Measurements from ENCODE around the gene TUBA3E.
A peak's percentile ranks its signal among the peaks of the same experiment; 100 is the strongest.
"Not testable (repeated sequence)": the region's sequence is repeated elsewhere in the genome, so short reads cannot be mapped to it uniquely, and the experiment has no call there.

TUBA3E gene

DNA sequence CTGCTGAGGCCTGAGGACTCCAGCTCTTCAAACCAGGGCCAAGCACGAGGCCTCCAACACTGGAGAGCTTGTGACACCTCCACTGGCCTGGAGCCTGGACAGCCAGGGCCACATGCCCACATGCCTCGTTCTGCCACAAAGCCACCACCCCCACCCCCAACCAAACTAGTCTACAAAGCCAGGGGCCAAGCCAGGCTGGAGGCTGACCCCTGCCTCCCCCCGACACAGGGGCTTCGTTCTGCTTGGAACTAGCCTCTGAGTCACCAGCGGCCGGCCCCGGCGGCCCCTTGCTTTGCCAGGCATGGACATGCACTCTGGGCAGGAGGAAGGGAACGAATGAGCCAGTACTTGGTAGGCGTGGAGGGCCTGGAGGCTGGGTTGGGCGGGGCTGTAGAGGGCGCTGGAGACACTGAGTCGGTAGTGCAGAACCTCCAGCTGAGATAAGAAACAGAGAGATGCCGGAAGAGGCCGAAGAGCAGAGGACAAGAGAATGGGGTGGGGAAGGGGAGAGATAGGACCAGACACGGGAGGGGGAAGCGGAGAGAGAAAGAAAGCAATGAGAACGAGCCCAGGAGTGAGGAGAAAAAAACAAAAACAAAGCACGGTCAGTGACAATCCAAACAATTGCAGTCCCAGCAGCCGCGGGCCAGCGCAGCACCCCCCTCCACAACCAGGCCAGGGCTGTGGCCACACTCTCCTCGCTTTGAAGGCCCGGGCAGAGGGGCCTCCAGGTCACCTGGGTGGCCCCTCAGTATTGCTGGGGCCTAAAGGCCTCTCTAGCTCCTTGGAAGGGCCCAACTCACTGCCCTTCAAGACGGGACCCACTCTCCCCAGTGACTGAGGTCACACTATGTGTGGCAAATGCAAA is 37.2 kb downstream of the TUBA3E start:
- DNase-seq = not testable (repeated sequence)

DNA sequence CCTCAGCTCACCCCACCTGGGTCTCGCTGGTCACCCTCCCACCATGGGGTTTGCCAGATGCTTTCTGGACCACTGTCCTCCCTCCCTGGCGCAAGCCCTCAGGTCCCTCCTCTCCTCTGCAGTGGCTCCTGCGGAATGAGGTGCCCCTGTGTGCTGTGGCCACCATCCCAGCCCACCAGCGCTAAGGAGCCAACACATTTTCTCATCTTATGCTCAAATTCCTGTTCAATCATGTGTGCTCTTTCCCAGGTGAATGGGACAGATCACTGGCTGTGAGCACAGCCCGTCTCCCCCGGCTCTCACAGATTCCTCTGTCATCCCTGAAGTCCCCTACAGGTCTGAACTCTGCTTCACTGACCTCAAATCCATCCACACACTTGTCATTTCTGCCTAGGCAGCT is 38.1 kb downstream of the TUBA3E start:
- DNase-seq = no peak

DNA sequence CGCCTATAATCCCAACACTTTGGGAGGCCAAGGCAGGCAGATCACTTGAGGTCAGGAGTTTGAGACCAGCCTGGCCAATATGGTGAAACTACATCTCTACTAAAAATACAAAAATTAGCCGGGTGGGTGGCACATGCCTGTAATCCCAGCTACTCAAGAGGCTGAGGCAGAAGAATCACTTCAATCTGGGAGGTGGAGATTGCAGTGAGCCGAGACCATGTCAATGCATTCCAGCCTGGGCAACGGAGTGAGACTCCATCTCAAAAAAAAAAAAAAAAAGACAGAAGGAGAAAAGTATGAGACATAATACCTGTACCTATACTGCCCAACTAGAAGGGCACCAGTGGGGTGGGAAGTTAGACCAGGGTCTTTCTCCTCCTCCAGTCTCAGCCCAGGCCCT is 38.9 kb downstream of the TUBA3E start:
- DNase-seq = not testable (repeated sequence)

DNA sequence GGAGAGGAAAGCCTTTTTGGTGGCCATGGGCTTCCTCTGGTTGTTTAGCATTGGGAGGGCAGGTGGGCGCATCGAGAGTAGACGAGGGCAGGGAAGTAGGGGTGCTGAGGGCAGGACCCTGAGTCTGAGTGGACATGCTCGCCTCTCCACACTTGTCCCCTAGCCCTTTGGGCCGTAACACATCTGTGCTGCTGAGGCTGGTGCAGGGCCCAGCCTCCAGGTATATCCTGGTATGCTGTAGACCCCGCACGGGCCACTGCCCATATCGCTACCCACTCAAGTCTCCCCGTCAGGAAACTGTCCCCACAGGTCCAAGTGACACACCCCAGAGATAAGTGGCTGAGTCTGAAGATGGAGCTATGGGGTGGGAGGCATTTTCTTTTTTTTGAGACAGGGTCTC is 39.6 kb downstream of the TUBA3E start:
- DNase-seq = no peak

DNA sequence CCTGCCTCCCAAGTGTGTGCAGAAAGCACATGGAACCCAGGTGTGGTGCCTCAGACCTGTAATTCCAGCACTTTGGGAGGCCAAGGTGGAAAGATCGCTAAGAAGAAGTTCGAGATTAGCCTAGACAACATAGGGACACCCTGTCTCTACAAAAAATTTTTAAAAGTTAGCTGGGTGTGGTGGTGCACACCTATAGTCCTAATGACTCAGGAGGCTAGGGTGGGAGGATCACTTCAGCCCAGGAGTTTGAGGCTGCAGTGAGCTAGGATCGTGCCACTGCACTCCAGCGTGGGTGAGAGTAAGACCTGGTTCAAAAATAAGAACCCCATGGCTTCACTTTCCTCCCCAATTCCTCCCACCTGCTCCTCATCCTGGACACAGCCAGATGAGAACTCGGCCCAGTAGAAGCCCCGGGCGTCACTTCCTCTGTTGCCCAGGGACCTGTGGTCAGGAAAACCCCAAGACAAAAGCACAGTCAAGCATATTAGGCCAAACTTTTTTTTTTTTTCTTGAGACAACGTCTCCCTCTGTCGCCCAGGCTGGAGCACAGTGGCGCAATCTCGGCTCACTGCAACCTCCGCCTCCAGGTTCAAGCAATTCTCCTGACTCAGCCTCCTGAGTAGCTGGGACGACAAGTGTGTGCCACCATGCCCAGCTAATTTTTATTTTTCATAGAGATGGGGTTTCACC is 40.3 kb downstream of the TUBA3E start:
- DNase-seq = not testable (repeated sequence)

DNA sequence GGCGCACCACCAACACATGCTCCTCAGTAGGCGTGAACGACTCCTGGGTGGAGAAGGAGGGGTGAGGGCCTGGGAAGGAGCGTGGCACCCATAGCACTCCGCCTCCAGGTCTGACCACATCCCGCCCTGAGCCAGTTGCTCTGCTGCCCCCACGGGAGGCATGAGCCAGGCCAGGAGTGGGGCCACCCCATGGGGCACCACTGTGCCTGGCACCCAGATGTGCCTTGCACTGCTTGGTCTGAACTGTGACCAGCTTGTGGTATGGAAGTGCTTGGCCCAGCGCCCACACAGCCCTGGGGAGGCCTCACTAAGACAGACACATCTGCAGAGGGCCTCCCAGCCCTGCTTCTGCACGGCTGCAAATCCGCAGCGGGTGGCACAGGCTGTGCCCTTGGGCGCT is 40.9 kb downstream of the TUBA3E start:
- DNase-seq = not testable (repeated sequence)

DNA sequence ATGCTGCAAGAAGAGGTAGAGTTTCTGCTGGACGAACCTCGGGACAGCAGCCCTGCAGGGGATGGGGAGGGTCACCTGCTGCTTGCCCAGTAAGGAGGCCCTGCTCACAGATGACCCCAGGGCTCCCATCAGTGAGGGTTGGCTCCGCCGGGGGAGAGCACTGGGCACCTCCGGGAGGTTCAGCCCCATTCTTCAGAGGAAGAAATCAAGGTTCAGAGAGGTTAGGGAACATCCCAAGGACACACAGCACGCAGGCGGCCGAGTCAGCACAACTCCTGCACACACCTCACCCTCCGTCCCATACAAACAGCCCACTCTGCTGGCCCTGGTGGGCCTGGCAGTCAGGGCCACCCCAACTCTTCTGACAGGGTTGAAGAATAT is 41.6 kb downstream of the TUBA3E start:
- DNase-seq = no peak

DNA sequence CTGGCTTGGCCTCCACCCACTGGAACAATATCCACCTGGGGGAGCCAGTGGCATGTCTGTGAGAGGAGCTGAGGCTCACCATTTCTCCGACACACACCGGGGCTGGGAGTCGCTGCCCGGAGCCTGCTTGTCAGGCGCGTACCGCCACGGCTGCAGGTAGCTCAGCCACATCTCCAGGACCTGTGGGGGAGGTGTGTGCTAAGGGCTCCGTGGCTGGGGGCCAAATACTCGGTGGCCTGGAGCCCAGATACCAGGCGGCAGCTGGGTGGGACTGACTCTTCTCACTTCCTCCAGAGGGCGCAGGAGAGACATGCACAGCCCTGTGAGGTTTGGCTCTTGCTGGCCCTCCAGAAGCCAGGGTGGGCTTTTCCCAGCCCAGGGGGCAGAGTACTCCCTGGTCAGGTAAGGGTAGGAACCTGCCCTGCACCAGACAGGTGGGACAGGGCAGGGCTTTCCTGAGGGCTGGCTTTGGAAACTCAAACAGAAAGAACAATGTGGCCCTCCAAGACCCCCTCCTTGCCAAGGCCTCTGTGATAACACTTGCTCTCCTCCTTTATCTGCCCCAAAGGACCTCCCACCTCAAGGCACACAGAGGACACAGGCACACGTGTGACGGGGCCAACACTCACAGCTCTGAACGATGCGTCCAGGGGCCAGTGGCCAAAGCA is 42.1 kb downstream of the TUBA3E start:
- peak; percentile 80 for DNase-seq

DNA sequence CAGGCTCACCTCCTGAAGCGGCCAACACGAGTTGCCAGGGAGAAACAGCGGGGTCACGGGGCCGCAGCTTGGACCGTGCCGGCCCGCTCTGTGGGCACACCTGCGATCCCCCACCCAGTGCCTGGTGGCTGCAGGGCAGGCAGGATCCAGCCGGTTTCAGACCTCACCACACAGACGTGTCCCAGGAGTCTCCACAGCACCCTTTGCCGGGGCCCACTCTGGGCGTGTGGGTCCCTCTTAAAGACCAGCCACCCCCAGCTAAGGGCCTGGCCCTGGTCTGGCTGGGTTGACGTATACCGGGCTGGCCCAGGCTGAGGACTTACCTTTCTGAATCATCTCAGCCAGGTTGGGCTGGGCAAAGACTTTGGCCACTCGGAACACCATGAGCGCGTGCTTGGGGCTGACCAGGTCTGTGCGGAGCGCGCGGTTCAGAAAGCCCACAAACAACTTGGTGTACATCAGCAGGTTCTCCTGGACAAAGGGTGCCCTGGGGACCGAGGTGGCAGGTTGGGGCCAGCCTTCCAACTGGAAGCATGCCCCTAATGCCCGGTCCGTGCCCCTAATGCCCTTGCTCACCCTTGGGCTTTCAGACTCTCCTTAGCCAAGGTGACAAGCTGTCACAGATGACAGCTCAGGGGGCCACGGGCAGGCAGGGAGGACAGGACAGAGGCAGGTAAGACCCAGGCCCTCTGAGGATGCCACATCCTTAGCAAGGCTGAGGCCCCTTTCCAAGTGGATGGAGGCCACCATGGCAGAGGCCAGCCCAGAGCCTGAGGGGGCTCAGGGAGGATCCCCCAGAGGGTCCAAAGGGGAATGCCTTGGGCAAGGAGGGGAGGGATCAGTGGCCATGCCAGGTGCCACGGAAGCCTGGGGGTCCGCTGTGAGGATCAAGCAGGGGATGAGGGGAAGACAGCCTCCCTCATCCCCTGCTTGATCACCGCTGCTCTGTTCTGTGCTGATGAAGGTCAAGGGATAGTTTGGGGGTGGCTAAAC is 43.2 kb downstream of the TUBA3E start:
- no peak for DNase-seq

DNA sequence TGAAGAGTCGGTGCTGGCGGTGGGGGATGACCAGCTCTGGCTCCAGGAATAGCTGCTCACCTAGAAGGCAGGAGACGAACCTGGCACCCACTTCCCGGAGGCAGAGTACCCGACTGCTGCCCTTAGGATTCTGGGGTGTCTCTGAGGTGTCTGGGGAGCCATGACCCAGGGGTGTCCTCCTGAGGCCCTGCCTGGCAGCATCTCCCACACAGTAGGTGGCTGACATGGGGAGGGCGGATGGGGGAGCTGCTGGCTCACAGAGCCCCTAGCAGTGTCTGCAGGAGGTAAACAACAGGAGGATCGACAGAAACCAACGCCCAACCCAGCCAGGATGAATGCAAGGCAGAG is 43.8 kb downstream of the TUBA3E start:
- not testable (repeated sequence) for DNase-seq

DNA sequence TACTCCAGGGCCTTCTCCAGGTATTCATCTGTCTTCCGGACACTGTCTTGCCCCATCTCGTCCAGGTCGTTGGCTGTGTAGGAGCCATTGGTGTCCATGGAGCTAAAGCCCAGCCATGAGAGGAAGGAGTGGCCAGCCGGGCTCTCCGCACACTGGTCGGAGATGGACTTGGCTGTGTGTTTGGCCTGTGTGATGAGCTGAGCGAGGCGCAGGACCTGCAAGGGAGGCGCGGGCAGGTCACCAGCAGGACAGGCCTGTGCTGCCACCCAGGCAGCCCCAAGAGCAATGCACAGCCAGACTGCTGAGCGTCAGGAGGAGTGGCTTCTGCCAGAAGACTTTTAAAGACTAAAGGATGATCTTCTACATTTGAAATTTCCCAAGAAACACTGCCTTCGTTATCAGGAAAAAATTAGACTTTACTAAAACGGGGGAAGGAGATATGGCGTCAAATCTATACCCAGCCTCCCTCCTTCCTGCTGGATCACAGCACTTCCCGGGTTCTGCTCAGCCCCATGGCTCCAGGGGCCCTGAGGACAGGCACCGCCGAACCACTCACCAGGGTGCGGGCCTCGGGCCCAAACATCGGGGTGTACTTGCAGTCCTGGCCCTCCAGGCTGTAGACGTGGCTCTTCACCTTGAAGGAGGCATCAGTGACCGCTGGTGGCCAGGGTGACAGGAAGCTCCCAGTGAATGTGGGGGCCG is 44.4 kb downstream of the TUBA3E start:
- not testable (repeated sequence) for DNase-seq

DNA sequence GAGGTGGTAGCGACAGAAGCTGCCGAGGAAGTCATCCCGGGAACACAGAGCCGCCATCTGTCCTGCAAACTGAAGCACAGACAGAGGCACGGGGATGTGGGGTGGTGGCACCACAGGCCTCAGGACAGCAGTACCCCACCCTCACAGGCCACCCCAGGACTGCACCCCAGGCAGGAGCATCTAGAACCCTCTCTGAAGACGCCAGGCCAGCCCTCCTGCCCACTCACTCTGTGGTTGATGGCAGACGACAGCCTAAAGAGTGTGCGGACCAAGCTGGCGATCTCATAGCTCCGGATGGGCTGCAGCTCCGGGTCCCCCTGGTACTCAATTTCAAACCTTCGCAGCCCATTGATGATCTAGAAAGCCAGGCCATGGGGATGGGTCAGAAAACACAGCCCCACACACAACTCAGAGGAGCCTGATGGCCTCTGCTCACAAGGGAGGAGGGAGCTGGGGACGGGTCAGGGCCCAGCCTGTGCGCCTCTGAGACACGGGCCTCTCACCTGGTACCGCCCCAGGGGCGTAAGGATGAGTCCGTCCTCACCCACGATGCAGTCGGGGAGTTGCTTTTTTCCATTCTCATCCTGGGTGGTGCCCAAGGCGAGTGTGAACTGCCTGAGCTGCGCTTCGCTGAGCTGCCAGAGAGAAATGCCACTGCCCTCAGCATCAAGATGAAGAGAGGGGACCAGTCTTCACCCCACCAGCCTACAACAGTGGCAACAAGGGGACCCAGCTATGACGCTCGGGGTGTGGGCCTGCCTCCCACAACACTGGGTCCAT is 45.2 kb downstream of the TUBA3E start:
- DNase-seq = no peak

DNA sequence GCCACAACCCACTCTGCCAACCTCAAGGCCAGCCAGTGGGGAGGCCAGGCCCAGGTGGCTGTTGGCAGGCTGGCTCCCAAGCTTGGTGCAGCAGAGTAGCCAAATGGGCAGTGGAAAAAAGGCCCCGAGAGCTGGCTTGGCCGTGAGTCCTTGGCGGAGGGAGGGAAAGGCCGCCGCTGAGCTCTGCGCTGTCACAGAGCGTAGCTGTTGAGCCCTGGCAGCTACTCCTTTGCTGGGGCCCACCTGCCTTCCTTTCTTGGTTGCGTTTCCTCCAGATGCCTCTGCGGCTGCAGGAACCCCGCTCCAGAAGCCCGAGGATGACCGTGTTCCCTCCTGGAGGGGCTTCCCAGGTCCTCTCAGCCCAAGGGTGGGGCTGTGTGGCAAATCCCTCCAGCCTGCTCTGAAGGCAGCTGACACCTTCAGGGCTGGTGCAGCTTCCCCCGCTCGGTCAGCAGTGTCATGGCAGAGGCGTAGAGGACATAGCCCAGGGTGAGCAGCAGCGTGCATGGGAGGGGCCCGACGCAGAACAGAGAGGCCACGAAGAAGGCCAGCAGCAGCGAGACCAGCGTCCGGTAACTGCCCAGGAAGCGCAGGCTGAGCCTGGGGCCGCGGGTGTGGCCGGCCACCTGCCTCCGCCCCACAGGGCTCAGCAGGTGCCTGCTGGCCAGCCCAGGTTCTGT is 46.0 kb downstream of the TUBA3E start:
- not testable (repeated sequence) for DNase-seq

DNA sequence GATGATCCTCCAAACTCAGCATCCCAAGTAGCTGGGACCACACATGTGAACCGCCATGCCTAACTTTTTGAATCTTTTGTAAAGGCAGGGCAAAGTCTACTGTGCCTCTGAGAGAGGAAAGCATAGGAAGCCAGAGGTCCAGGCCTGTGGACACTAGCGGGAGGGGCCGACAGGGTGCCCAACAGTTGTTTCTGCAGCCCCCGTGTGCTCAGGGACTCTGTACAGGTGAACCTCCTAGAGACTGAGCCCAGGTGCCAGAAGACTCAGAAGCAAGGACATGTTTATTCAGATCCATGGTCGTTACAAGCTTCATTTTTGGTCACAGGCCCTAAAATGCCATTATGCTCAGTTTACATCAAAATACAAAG is 47.1 kb downstream of the TUBA3E start:
- DNase-seq = not testable (repeated sequence)

DNA sequence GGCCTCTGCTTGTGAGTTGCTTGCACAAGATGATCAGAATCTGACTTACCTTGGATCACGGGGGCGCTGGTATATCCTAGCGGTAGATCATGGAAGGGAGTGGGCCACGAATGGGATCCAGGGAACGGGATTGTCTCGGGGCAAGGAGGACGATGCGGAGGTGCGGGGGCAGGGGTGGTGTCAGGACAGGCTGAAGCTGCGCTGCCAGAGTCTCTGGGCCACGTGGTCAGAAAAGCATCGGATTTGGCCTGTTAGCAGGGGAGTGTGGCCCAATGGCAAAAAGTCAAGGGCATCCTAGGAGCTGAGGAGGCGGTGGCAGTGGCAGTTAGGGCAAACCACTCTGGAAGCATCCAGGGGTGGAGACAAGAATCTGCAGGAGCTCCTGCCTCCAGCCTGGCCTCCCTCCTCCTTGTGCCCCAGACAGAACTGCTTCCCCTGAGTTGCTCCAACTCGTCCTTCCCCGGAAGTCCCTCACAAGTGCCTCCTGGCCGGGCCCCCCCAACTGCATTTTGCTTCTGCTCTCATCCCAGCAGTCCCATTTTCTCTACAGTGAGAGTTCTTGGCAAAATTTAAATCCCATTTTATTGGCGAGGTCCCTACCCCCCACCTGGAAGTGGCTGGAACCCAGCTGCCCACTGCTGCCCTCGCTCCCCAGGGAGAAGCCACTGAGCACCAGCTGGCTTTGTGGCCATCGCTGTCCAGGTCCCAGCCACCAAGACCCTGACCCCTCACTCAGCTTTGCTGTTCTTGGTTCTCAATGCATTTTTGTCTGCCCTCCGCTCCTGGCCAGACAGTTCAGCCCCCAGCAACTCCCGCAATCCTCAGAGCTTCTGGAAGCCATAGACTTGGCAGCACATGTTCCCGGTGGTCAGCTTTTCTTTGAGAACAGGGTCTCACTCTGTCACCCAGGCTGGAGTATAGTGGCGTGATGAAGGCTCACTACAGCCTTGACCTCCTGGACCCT is 47.8 kb downstream of the TUBA3E start:
- DNase-seq = no peak

DNA sequence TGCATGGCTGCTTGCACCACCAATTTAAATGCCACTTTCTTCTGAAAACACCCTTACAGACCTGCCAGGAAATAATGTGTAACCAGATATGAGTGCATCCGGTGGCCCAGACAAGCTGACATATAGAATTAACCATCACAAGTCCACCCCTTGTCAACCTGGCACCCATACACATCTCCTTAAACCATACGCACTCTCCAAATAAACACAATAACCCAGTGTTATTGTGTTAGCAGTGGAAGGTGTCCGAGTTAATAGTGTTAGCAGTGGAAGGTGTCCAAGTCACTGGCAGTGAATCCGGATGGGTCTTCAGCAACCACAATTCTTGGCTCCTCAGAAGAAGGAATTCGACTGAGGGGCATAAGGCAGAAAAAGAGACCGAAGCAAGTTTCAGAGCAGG is 49.7 kb downstream of the TUBA3E start:
- DNase-seq = peak; percentile 21

DNA sequence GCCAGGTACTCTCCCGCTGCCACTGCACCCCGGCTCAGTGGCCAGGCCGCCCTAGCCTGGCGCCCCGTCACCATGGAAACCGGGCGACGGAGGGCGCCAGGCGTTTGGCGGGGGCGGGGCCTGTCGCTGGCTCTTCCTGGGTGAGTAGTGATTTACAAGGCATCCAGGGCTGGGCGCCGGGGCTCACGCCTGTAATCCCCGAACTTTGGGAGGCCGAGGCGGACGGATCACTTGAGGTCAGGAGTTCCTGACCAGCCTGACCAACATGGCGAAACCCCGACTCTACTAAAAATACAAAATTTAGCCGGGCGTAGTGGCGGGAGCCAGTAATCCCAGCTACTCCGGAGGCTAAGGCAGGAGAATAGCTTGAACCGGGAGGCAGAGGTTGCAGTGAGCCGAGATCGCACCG is 53.2 kb downstream of the TUBA3E start, which contains the start of gene CCDC74B:
CCDC74B (minus strand) TSS at position 107 of the 409 bp plus-strand sequence. CDS start 116 bp downstream, outside the sequence.
- peak; percentile 18 for DNase-seq

DNA sequence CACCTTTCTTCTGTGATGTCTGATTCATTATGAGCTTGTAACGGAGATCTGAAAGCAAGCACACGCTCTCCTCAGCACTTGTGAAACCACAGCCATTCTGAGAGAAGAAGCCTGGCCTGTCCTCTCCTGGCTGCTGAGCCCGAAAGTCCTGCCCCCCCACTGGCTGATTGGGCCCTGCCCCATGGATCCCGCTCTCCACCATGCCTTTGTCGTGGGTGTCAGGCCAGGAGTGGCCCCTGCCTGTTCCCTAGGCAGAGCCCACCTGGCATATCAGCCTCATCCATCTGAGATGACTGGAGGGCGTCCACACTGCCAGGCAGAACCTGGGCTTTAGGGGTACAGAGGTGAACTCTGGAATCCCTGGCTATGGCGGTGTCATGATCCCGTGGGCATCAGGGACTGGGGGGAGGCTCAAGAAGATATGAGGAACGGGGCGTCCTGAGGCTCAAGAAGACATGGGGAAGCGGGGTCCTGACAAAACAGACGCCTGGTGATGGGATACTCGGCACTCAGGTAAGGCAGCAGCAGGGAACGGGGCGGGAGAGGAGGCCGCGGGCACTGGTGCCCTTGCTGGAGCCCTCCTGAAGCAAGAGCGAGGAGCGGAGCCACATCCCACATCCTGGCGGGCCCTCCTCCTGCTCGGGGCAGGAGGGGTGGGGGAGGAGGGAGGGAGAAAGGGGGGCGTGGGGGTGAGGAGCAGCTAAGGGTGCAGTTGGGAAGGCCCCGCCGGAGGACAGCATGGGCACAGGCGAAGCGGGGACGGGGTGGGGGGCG is 54.8 kb downstream of the TUBA3E start:
- DNase-seq = not testable (repeated sequence)

Measured in DMS79 treated with DMSO at 0.1 percent for 48 hours (cell line).